Measurements from ENCODE around the gene CD58.
"Not testable (repeated sequence)": the region's sequence is repeated elsewhere in the genome, so short reads cannot be mapped to it uniquely, and the experiment has no call there.

DNA sequence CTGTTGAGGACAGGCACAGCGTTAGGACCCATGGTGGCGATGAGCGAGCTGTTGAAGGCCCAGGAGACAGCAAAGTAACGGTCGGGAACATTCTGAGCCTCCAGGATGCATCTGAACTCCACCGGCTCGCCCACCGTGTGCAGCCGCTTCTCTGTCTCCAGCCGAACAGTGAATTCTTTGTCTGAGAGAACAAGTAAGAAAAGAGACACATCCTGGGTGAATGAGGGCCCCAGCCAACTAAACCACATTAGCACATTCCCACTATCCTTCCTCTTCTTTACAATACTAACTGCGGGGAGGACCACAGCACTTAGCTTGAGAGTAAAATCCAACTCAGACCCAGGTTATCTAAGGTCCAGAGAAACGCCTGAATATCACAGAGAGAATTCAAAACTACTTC is 37.3 kb upstream of the CD58 start:
- TF ChIP-seq, protein P1, sequence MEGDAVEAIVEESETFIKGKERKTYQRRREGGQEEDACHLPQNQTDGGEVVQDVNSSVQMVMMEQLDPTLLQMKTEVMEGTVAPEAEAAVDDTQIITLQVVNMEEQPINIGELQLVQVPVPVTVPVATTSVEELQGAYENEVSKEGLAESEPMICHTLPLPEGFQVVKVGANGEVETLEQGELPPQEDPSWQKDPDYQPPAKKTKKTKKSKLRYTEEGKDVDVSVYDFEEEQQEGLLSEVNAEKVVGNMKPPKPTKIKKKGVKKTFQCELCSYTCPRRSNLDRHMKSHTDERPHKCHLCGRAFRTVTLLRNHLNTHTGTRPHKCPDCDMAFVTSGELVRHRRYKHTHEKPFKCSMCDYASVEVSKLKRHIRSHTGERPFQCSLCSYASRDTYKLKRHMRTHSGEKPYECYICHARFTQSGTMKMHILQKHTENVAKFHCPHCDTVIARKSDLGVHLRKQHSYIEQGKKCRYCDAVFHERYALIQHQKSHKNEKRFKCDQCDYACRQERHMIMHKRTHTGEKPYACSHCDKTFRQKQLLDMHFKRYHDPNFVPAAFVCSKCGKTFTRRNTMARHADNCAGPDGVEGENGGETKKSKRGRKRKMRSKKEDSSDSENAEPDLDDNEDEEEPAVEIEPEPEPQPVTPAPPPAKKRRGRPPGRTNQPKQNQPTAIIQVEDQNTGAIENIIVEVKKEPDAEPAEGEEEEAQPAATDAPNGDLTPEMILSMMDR (IDR thresholded peaks at IDR 0.05; ENCODE audit: insufficient read depth, low read length, poor library complexity, severe bottlenecking): not testable (repeated sequence)
- TF ChIP-seq EZH2phosphoT487 (conservative IDR thresholded peaks at IDR 0.05; ENCODE audit: low read length): not testable (repeated sequence)
